GM23338 (cell line): ENCODE data around the gene PEBP1. TPM values are rescaled to one million over a fixed set of nuclear protein-coding genes. Genes with fewer than 3 reads are reported as not detected.

Experiments
- ATAC-seq: fragments of 200-7000 bp; cut with Tn5 transposase; 3 replicates; pipeline ENCODE4 v1.9.1; 2020
- DNase-seq: peaks from one replicate; pipeline ENCODE4 v3.0.0-alpha.2; 2015; ENCODE audit warnings: low spot score
- H2AFZ ChIP-seq: fragments of 200-600 bp; sonication (generic); 2 replicates; pipeline ENCODE4 v1.8.0; 2016; ENCODE audit warnings: antibody characterized with exemption, mild to moderate bottlenecking, moderate library complexity
- H3F3A ChIP-seq: fragments of 200-600 bp; sonication (generic); replicated peaks from 2 replicates; pipeline ENCODE4 v1.8.0; 2017; ENCODE audit warnings: antibody characterized with exemption, mixed run types, low read depth
- H3K27ac ChIP-seq: fragments of 200-600 bp; sonication (generic); 2 replicates; pipeline ENCODE4 v1.6.1; 2016; ENCODE audit warnings: low read depth
- H3K27me3 ChIP-seq: fragments of 200-600 bp; sonication (generic); 2 replicates; pipeline ENCODE4 v1.8.0; 2016; ENCODE audit warnings: mild to moderate bottlenecking, mixed run types, moderate library complexity; ENCODE audit not compliant: insufficient read depth
- H3K36me3 ChIP-seq: fragments of 200-600 bp; sonication (generic); 2 replicates; pipeline ENCODE4 v1.8.0; 2016; ENCODE audit warnings: mild to moderate bottlenecking; ENCODE audit not compliant: insufficient read depth
- H3K4me1 ChIP-seq: fragments of 200-600 bp; sonication (generic); 2 replicates; pipeline ENCODE4 v1.8.0; 2016; ENCODE audit warnings: mild to moderate bottlenecking, moderate library complexity; ENCODE audit not compliant: insufficient read depth
- H3K4me2 ChIP-seq: fragments of 200-600 bp; sonication (generic); 2 replicates; pipeline ENCODE4 v1.7.1; 2017; ENCODE audit warnings: mixed run types
- H3K4me3 ChIP-seq: fragments of 200-600 bp; sonication (generic); 2 replicates; pipeline ENCODE4 v1.6.1; 2016; ENCODE audit warnings: mixed run types
- H3K79me2 ChIP-seq: fragments of 200-600 bp; sonication (generic); replicated peaks from 2 replicates; pipeline ENCODE4 v1.8.0; 2017; ENCODE audit warnings: mild to moderate bottlenecking; ENCODE audit not compliant: insufficient read depth
- H3K9me2 ChIP-seq: fragments of 200-600 bp; sonication (generic); 2 replicates; pipeline ENCODE4 v1.8.0; 2017; ENCODE audit not compliant: insufficient read depth
- H4K20me1 ChIP-seq: fragments of 200-600 bp; sonication (generic); replicated peaks from 2 replicates; pipeline ENCODE4 v1.8.0; 2017; ENCODE audit warnings: mild to moderate bottlenecking; ENCODE audit not compliant: insufficient read depth
- H3K27ac Mint-ChIP-seq: 2 replicates; pipeline ENCODE4 v1.8.0; 2020; ENCODE audit warnings: inconsistent platforms, mild to moderate bottlenecking, moderate library complexity, mixed read lengths
- H3K27me3 Mint-ChIP-seq: 3 replicates; pipeline ENCODE4 v1.8.0; 2022; ENCODE audit warnings: low read depth, mild to moderate bottlenecking, moderate library complexity, mixed read lengths, inconsistent platforms; ENCODE audit not compliant: insufficient read depth, poor library complexity
- H3K36me3 Mint-ChIP-seq: 3 replicates; pipeline ENCODE4 v1.8.0; 2021; ENCODE audit warnings: low read depth, mild to moderate bottlenecking, inconsistent platforms, moderate library complexity, mixed read lengths
- H3K4me1 Mint-ChIP-seq: 3 replicates; pipeline ENCODE4 v1.8.0; 2020; ENCODE audit warnings: mild to moderate bottlenecking, inconsistent platforms, mixed read lengths
- H3K4me3 Mint-ChIP-seq: 3 replicates; pipeline ENCODE4 v1.8.0; 2021; ENCODE audit warnings: moderate library complexity, mild to moderate bottlenecking, inconsistent platforms, mixed read lengths
- H3K9me3 Mint-ChIP-seq: 3 replicates; pipeline ENCODE4 v1.8.0; 2020; ENCODE audit warnings: moderate library complexity, mild to moderate bottlenecking, inconsistent platforms, mixed read lengths
- CREB1 ChIP-seq: fragments of 250-450 bp; sonication (Bioruptor Pico); IDR thresholded peaks from 2 replicates; pipeline ENCODE4 v1.5.0; 2020; ENCODE audit warnings: low read depth, mild to moderate bottlenecking, moderate library complexity
- ETS1 ChIP-seq: IDR thresholded peaks from 2 replicates; pipeline ENCODE4 v1.6.1; 2016; ENCODE audit warnings: antibody characterized with exemption
- EZH2 ChIP-seq: fragments of 200-600 bp; sonication (generic); IDR thresholded peaks from one replicate; pipeline ENCODE4 v1.8.0; 2017; ENCODE audit warnings: antibody characterized with exemption, mild to moderate bottlenecking, low read depth; ENCODE audit not compliant: unreplicated experiment
- EZH2phosphoT487 ChIP-seq: fragments of 200-600 bp; sonication (generic); IDR thresholded peaks from one replicate; pipeline ENCODE4 v1.8.1; 2018; ENCODE audit warnings: antibody characterized with exemption; ENCODE audit not compliant: unreplicated experiment
- JUNB ChIP-seq: IDR thresholded peaks from one replicate; pipeline ENCODE4 v1.6.1; 2016; ENCODE audit warnings: antibody characterized with exemption; ENCODE audit not compliant: unreplicated experiment
- NANOG ChIP-seq: IDR thresholded peaks from 2 replicates; pipeline ENCODE4 v1.6.1; 2016; ENCODE audit warnings: antibody characterized with exemption, borderline replicate concordance
- POLR2AphosphoS5 ChIP-seq: IDR thresholded peaks from 2 replicates; pipeline ENCODE4 v1.6.1; 2016; ENCODE audit warnings: antibody characterized with exemption, low read depth
- STAT1 ChIP-seq: IDR thresholded peaks from one replicate; pipeline ENCODE4 v1.6.1; 2016; ENCODE audit warnings: antibody characterized with exemption; ENCODE audit not compliant: unreplicated experiment
- ZNF114 ChIP-seq: fragments of 250-450 bp; sonication (Bioruptor Pico); IDR thresholded peaks from 2 replicates; pipeline ENCODE4 v1.5.0; 2020; ENCODE audit warnings: mild to moderate bottlenecking, moderate library complexity
- ZNF331 ChIP-seq: fragments of 250-450 bp; sonication (Bioruptor Pico); IDR thresholded peaks from 2 replicates; pipeline ENCODE4 v1.5.0; 2020; ENCODE audit warnings: low read depth, mild to moderate bottlenecking, moderate library complexity
- long read RNA-seq: library from polyadenylated mRNA; unstranded; transcript quantifications from one replicate; pipeline ENCODE4 v2.0.0, GENCODE V29; 2020; ENCODE audit not compliant: unreplicated experiment
- polyA plus RNA-seq: library from polyadenylated mRNA; unstranded; fragments of >200 nt; fragmentation: Nextera tagmentation; extraction: Ambion mirVana; gene quantifications from 2 replicates; pipeline ENCODE4 v1.2.1, GENCODE V29; 2016
- total RNA-seq: library from RNA; depleted of rRNA; stranded (reverse); fragments of >200 nt; shearing (Covaris generic); gene quantifications from 2 replicates; pipeline ENCODE4 v1.2.3, GENCODE V29; 2014; rRNA removed
- TF ChIP-seq, protein P1 (sequence below), 2 experiments: fragments of 200-600 bp in 1 of 2; sonication (generic) in 1 of 2; conservative IDR thresholded peaks; 2 replicates each; pipeline versions ENCODE4 v1.5.1 to v1.6.1; 2016 to 2017; ENCODE audit warnings: antibody characterized with exemption in 2 of 2, low read depth in 2 of 2, mild to moderate bottlenecking in 2 of 2, moderate library complexity in 1 of 2
- TF ChIP-seq, protein P2 (sequence below): fragments of 250-450 bp; sonication (Bioruptor Pico); IDR thresholded peaks from 2 replicates; pipeline ENCODE4 v1.5.0; 2020; ENCODE audit warnings: mild to moderate bottlenecking, moderate library complexity
- TF ChIP-seq, protein P3 (sequence below): IDR thresholded peaks from one replicate; pipeline ENCODE4 v1.6.1; 2018; ENCODE audit warnings: antibody characterized with exemption; ENCODE audit not compliant: unreplicated experiment

The PEBP1 gene
- total RNA-seq (442 and 453 TPM in 2 replicates), polyA plus RNA-seq (819 and 844 TPM in 2 replicates)
- long read RNA-seq, transcript PEBP1-201 (4 exons, 1,697 nt): major isoform, 901 of 923 reads
- long read RNA-seq, partial matches to known transcripts: 5 of 923 reads
- long read RNA-seq, other reads (novel, unspliced or antisense): 17 of 923 reads

DNA sequence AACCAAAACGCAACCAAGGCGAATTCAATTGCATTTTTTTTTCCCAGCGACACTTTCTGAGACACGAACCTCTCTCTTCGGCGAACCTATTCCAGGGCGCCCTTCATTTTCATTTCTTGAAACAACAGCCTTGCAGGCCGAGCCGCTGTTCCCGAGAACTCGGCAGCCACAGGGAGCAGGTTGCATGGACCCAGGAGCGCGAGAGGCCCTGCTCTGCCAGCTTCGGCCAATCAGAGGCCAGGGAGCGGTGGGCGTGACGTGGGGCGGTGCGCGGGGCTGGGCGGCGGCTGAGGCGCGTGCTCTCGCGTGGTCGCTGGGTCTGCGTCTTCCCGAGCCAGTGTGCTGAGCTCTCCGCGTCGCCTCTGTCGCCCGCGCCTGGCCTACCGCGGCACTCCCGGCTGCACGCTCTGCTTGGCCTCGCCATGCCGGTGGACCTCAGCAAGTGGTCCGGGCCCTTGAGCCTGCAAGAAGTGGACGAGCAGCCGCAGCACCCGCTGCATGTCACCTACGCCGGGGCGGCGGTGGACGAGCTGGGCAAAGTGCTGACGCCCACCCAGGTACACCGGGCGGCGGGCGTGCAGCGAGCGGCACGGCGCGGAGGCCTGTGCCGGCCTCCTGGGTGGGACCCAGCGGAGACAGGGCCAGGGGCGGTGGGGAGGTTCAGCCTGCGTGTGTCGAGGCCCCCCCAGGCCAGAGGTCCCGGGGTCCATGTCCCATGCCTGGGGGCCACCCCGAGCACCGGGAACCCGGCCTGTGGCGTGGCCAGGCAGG is at the start of gene PEBP1:
PEBP1 (plus strand) TSS at position 337 of the 771 bp plus-strand sequence; CDS start at position 423, 86 bp downstream.
- H4K20me1 ChIP-seq: peaks cover 15% of the 10 kb centered on the region
- no peak for TF ChIP-seq EZH2phosphoT487
- no peak for TF ChIP-seq EZH2
- no peak for TF ChIP-seq ZNF114 (CRISPR knock-in tag)
- TF ChIP-seq, protein P1, sequence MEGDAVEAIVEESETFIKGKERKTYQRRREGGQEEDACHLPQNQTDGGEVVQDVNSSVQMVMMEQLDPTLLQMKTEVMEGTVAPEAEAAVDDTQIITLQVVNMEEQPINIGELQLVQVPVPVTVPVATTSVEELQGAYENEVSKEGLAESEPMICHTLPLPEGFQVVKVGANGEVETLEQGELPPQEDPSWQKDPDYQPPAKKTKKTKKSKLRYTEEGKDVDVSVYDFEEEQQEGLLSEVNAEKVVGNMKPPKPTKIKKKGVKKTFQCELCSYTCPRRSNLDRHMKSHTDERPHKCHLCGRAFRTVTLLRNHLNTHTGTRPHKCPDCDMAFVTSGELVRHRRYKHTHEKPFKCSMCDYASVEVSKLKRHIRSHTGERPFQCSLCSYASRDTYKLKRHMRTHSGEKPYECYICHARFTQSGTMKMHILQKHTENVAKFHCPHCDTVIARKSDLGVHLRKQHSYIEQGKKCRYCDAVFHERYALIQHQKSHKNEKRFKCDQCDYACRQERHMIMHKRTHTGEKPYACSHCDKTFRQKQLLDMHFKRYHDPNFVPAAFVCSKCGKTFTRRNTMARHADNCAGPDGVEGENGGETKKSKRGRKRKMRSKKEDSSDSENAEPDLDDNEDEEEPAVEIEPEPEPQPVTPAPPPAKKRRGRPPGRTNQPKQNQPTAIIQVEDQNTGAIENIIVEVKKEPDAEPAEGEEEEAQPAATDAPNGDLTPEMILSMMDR (conservative IDR thresholded peaks at IDR 0.05; ENCODE audit: low read depth in 2 of 2): no peak
- no peak for TF ChIP-seq STAT1
- TF ChIP-seq, protein P2, sequence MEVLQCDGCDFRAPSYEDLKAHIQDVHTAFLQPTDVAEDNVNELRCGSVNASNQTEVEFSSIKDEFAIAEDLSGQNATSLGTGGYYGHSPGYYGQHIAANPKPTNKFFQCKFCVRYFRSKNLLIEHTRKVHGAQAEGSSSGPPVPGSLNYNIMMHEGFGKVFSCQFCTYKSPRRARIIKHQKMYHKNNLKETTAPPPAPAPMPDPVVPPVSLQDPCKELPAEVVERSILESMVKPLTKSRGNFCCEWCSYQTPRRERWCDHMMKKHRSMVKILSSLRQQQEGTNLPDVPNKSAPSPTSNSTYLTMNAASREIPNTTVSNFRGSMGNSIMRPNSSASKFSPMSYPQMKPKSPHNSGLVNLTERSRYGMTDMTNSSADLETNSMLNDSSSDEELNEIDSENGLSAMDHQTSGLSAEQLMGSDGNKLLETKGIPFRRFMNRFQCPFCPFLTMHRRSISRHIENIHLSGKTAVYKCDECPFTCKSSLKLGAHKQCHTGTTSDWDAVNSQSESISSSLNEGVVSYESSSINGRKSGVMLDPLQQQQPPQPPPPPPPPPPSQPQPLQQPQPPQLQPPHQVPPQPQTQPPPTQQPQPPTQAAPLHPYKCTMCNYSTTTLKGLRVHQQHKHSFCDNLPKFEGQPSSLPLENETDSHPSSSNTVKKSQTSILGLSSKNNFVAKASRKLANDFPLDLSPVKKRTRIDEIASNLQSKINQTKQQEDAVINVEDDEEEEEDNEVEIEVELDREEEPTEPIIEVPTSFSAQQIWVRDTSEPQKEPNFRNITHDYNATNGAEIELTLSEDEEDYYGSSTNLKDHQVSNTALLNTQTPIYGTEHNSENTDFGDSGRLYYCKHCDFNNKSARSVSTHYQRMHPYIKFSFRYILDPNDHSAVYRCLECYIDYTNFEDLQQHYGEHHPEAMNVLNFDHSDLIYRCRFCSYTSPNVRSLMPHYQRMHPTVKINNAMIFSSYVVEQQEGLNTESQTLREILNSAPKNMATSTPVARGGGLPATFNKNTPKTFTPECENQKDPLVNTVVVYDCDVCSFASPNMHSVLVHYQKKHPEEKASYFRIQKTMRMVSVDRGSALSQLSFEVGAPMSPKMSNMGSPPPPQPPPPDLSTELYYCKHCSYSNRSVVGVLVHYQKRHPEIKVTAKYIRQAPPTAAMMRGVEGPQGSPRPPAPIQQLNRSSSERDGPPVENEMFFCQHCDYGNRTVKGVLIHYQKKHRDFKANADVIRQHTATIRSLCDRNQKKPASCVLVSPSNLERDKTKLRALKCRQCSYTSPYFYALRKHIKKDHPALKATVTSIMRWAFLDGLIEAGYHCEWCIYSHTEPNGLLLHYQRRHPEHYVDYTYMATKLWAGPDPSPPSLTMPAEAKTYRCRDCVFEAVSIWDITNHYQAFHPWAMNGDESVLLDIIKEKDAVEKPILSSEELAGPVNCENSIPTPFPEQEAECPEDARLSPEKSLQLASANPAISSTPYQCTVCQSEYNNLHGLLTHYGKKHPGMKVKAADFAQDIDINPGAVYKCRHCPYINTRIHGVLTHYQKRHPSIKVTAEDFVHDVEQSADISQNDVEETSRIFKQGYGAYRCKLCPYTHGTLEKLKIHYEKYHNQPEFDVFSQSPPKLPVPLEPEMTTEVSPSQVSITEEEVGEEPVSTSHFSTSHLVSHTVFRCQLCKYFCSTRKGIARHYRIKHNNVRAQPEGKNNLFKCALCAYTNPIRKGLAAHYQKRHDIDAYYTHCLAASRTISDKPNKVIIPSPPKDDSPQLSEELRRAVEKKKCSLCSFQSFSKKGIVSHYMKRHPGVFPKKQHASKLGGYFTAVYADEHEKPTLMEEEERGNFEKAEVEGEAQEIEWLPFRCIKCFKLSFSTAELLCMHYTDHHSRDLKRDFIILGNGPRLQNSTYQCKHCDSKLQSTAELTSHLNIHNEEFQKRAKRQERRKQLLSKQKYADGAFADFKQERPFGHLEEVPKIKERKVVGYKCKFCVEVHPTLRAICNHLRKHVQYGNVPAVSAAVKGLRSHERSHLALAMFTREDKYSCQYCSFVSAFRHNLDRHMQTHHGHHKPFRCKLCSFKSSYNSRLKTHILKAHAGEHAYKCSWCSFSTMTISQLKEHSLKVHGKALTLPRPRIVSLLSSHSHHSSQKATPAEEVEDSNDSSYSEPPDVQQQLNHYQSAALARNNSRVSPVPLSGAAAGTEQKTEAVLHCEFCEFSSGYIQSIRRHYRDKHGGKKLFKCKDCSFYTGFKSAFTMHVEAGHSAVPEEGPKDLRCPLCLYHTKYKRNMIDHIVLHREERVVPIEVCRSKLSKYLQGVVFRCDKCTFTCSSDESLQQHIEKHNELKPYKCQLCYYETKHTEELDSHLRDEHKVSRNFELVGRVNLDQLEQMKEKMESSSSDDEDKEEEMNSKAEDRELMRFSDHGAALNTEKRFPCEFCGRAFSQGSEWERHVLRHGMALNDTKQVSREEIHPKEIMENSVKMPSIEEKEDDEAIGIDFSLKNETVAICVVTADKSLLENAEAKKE (CRISPR knock-in tag): no peak
- no peak for TF ChIP-seq ZNF331 (CRISPR knock-in tag)
- TF ChIP-seq CREB1: peak; percentile 65
- TF ChIP-seq POLR2AphosphoS5: peak; percentile 97
- TF ChIP-seq ETS1: no peak
- TF ChIP-seq, protein P3, sequence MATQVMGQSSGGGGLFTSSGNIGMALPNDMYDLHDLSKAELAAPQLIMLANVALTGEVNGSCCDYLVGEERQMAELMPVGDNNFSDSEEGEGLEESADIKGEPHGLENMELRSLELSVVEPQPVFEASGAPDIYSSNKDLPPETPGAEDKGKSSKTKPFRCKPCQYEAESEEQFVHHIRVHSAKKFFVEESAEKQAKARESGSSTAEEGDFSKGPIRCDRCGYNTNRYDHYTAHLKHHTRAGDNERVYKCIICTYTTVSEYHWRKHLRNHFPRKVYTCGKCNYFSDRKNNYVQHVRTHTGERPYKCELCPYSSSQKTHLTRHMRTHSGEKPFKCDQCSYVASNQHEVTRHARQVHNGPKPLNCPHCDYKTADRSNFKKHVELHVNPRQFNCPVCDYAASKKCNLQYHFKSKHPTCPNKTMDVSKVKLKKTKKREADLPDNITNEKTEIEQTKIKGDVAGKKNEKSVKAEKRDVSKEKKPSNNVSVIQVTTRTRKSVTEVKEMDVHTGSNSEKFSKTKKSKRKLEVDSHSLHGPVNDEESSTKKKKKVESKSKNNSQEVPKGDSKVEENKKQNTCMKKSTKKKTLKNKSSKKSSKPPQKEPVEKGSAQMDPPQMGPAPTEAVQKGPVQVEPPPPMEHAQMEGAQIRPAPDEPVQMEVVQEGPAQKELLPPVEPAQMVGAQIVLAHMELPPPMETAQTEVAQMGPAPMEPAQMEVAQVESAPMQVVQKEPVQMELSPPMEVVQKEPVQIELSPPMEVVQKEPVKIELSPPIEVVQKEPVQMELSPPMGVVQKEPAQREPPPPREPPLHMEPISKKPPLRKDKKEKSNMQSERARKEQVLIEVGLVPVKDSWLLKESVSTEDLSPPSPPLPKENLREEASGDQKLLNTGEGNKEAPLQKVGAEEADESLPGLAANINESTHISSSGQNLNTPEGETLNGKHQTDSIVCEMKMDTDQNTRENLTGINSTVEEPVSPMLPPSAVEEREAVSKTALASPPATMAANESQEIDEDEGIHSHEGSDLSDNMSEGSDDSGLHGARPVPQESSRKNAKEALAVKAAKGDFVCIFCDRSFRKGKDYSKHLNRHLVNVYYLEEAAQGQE: no peak
- no peak for TF ChIP-seq NANOG
- TF ChIP-seq JUNB: no peak
- peaks cover 3% of the 10 kb centered on the region; the same call in 1 of the 3 replicates for H3K9me3 Mint-ChIP-seq
- peaks cover 9% of the 10 kb centered on the region for H3K27me3 Mint-ChIP-seq
- H2AFZ ChIP-seq: peak within 1 kb of the TSS; percentile 92
- H3K36me3 ChIP-seq: peaks cover 27% of the 10 kb centered on the region
- H3K27ac Mint-ChIP-seq: peak within 1 kb of the TSS; percentile 89
- H3K36me3 Mint-ChIP-seq: peaks cover 50% of the 10 kb centered on the region
- H3K4me2 ChIP-seq: peak within 1 kb of the TSS; percentile 97
- H3F3A ChIP-seq: peaks cover 10% of the 10 kb centered on the region; the same call in 1 of the 2 replicates
- H3K27me3 ChIP-seq: no peaks in the 10 kb centered on the region
- peak within 1 kb of the TSS; percentile 67 for H3K27ac ChIP-seq
- H3K4me3 Mint-ChIP-seq: peak within 1 kb of the TSS; percentile 91
- H3K9me2 ChIP-seq: no peaks in the 10 kb centered on the region
- ATAC-seq: peak; percentile 96
- peaks cover 11% of the 10 kb centered on the region for H3K4me1 Mint-ChIP-seq
- peak within 1 kb of the TSS; percentile 93 for H3K4me3 ChIP-seq
- H3K79me2 ChIP-seq: peaks cover 70% of the 10 kb centered on the region
- peak; percentile 86 for DNase-seq
- peaks cover 10% of the 10 kb centered on the region; the same call in 1 of the 2 replicates for H3K4me1 ChIP-seq
